GM23248 (cell line): ENCODE measurements around the gene ODF2. TPM values are rescaled to one million over a fixed set of nuclear protein-coding genes. Genes with fewer than 3 reads are reported as not detected.
A peak's percentile ranks its signal among the peaks of the same experiment; 100 is the strongest.
"Not testable (repeated sequence)": the region's sequence is repeated elsewhere in the genome, so short reads cannot be mapped to it uniquely, and the experiment has no call there.

Experiments
- DNase-seq: peaks from one replicate; pipeline ENCODE4 v3.0.0-alpha.2; 2015
- H2AFZ ChIP-seq: fragments of 200-600 bp; sonication (generic); 2 replicates; pipeline ENCODE4 v1.6.1; 2016; ENCODE audit warnings: antibody characterized with exemption
- H3F3A ChIP-seq: fragments of 200-600 bp; sonication (generic); 2 replicates; pipeline ENCODE4 v1.6.1; 2016; ENCODE audit warnings: mild to moderate bottlenecking, antibody characterized with exemption, mixed run types; ENCODE audit not compliant: insufficient read depth
- H3K27ac ChIP-seq: fragments of 200-600 bp; sonication (generic); 2 replicates; pipeline ENCODE4 v1.5.1; 2016; ENCODE audit warnings: mild to moderate bottlenecking
- H3K27me3 ChIP-seq: fragments of 200-600 bp; sonication (generic); replicated peaks from 2 replicates; pipeline ENCODE4 v1.6.1; 2016; ENCODE audit warnings: mild to moderate bottlenecking; ENCODE audit not compliant: insufficient read depth
- H3K36me3 ChIP-seq: fragments of 200-600 bp; sonication (generic); 2 replicates; pipeline ENCODE4 v1.6.1; 2016; ENCODE audit warnings: low read depth, mild to moderate bottlenecking
- H3K4me1 ChIP-seq: fragments of 200-600 bp; sonication (generic); 2 replicates; pipeline ENCODE4 v1.6.1; 2016; ENCODE audit warnings: mild to moderate bottlenecking; ENCODE audit not compliant: insufficient read depth
- H3K4me2 ChIP-seq: fragments of 200-600 bp; sonication (generic); one replicate; pipeline ENCODE4 v1.6.1; 2016; ENCODE audit warnings: mild to moderate bottlenecking; ENCODE audit not compliant: unreplicated experiment
- H3K4me3 ChIP-seq: fragments of 200-600 bp; sonication (generic); 2 replicates; pipeline ENCODE4 v1.5.1; 2016; ENCODE audit warnings: mild to moderate bottlenecking
- H3K79me2 ChIP-seq: fragments of 200-600 bp; sonication (generic); 2 replicates; pipeline ENCODE4 v1.6.1; 2016; ENCODE audit warnings: mild to moderate bottlenecking; ENCODE audit not compliant: insufficient read depth
- H3K9ac ChIP-seq: fragments of 200-600 bp; sonication (generic); 2 replicates; pipeline ENCODE4 v1.6.1; 2016; ENCODE audit warnings: mild to moderate bottlenecking
- H3K9me2 ChIP-seq: fragments of 200-600 bp; sonication (generic); 2 replicates; pipeline ENCODE4 v1.6.1; 2016; ENCODE audit warnings: mixed run types, mild to moderate bottlenecking, moderate library complexity; ENCODE audit not compliant: insufficient read depth
- H3K9me3 ChIP-seq: fragments of 200-600 bp; sonication (generic); one replicate; pipeline ENCODE4 v1.6.1; 2017; ENCODE audit warnings: low read depth
- H4K20me1 ChIP-seq: fragments of 200-600 bp; sonication (generic); 2 replicates; pipeline ENCODE4 v1.6.0; 2016; ENCODE audit not compliant: insufficient read depth
- EZH2 ChIP-seq: fragments of 200-600 bp; sonication (generic); IDR thresholded peaks from 2 replicates; pipeline ENCODE4 v1.6.1; 2018; ENCODE audit warnings: antibody characterized with exemption, mild to moderate bottlenecking; ENCODE audit not compliant: insufficient read depth, poor library complexity, severe bottlenecking
- EZH2phosphoT487 ChIP-seq: fragments of 200-600 bp; sonication (generic); IDR thresholded peaks from 2 replicates; pipeline ENCODE4 v1.6.1; 2018; ENCODE audit warnings: antibody characterized with exemption, moderate library complexity, mild to moderate bottlenecking, low read depth; ENCODE audit not compliant: insufficient read depth
- WGBS, 2 experiments: methylation state at CpG; one replicate each; pipeline ENCODE4 v1.1.6; 2015 to 2017; ENCODE audit warnings: low lambda C conversion rate in 2 of 2, low coverage in 1 of 2; ENCODE audit errors: missing lambda C conversion rate in 2 of 2; 5-methylcytosine and 5-hydroxymethylcytosine counted together
- in situ Hi-C: fragments of 300-500 bp; cut with MboI; formaldehyde crosslinking; loops from 2 replicates; pipeline ENCODE4 v1.15.0; 2020
- polyA plus RNA-seq: library from polyadenylated mRNA; unstranded; fragments of >200 nt; fragmentation: Nextera tagmentation; extraction: Ambion mirVana; gene quantifications from 2 replicates; pipeline ENCODE4 v1.2.1, GENCODE V29; 2016
- total RNA-seq: library from RNA; depleted of rRNA; stranded (reverse); fragments of >200 nt; shearing (Covaris generic); gene quantifications from 2 replicates; pipeline ENCODE4 v1.2.3, GENCODE V29; 2014

ODF2 gene
- total and polyA plus RNA-seq, 2 experiments from 2014 or later, result 29.5 to 34.8 TPM

GRCh38 chr9:128409978-128410377, 45.8 kb upstream of the ODF2 start:
- in situ Hi-C loops, result no loop called here

GRCh38 chr9:128411364-128412119, 44.3 kb upstream of the ODF2 start:
- Histone ChIP-seq H3F3A (no peaks in the 10 kb centered on the region), H2AFZ (no peak overlapping the region), H3K9me3 (no peaks in the 10 kb centered on the region), H3K4me3 (no peak overlapping the region), H3K27me3 (peaks cover 21% of the 10 kb centered on the region), H3K4me1 (peaks cover 8% of the 10 kb centered on the region; the same call in 1 of the 2 replicates), H3K36me3 (no peaks in the 10 kb centered on the region), H3K4me2 (no peak overlapping the region), H3K9ac (no peak overlapping the region), H3K27ac (no peak overlapping the region), H3K9me2 (no peaks in the 10 kb centered on the region), H4K20me1 (no peaks in the 10 kb centered on the region), H3K79me2 (no peaks in the 10 kb centered on the region)
- in situ Hi-C loops, result no loop called here
- no peak for TF ChIP-seq EZH2phosphoT487
- DNase-seq, result peak; percentile 21
- WGBS, 2 experiments, result 27 to 37% methylated on average over 11 of the region's 11 CpGs

More at GRCh38 chr9:128409978-128410377, 45.8 kb upstream of the ODF2 start:
- Histone ChIP-seq H3K79me2 (no peaks in the 10 kb centered on the region), H3K9me3 (no peaks in the 10 kb centered on the region), H3K9me2 (no peaks in the 10 kb centered on the region), H2AFZ (no peak overlapping the region), H4K20me1 (no peaks in the 10 kb centered on the region), H3F3A (no peaks in the 10 kb centered on the region), H3K4me2 (no peak overlapping the region), H3K4me3 (no peak overlapping the region), H3K4me1 (peaks cover 8% of the 10 kb centered on the region; the same call in 1 of the 2 replicates), H3K27me3 (peaks cover 12% of the 10 kb centered on the region), H3K9ac (no peak overlapping the region), H3K27ac (no peak overlapping the region), H3K36me3 (no peaks in the 10 kb centered on the region)
- 22 to 25% methylated on average over 6 of the region's 6 CpGs for WGBS, 2 experiments
- peak; percentile 72 for DNase-seq
- TF ChIP-seq EZH2phosphoT487 (no peak), EZH2 (no peak)

- Histone ChIP-seq H3K79me2 (no peaks in the 10 kb centered on the region), H4K20me1 (no peaks in the 10 kb centered on the region), H3K36me3 (no peaks in the 10 kb centered on the region), H2AFZ (no peak overlapping the region), H3K27ac (no peak overlapping the region), H3K4me3 (no peak overlapping the region), H3K9me2 (no peaks in the 10 kb centered on the region), H3K4me2 (no peak overlapping the region), H3K4me1 (peaks cover 2% of the 10 kb centered on the region; the same call in 1 of the 2 replicates), H3K9me3 (no peaks in the 10 kb centered on the region), H3K9ac (no peak overlapping the region), H3K27me3 (peaks cover 21% of the 10 kb centered on the region), H3F3A (no peaks in the 10 kb centered on the region)
- TF ChIP-seq EZH2 (no peak), EZH2phosphoT487 (no peak)
- DNase-seq, result peak; percentile 49
- WGBS, 2 experiments, result 13% methylated on average over 10 to 13 of the region's 13 CpGs
- in situ Hi-C loops, result no loop called here
These were observed 43.6 kb upstream of the ODF2 start for GRCh38 chr9:128412120-128412790.

- H3K36me3 ChIP-seq, H3K4me1 ChIP-seq, H4K20me1 ChIP-seq, H3K27ac ChIP-seq, H3K4me3 ChIP-seq, H3K4me2 ChIP-seq, H2AFZ ChIP-seq, in situ Hi-C loops, H3K9ac ChIP-seq, H3F3A ChIP-seq, H3K9me3 ChIP-seq, H3K79me2 ChIP-seq, H3K9me2 ChIP-seq, DNase-seq: not testable (repeated sequence)
- peaks cover 21% of the 10 kb centered on the region for H3K27me3 ChIP-seq
- 65 to 66% methylated on average over 13 of the region's 13 CpGs for WGBS, 2 experiments
These were observed 42.1 kb upstream of the ODF2 start for GRCh38 chr9:128413728-128414127.
